ENCODE results near the gene NGB. TPM values are rescaled to one million over a fixed set of nuclear protein-coding genes. Genes with fewer than 3 reads are reported as not detected.

NGB gene
- total and polyA plus RNA-seq, 2 of the 8 experiments (the other 6 are each of a cell fraction or from before 2014, with no cell fraction given) = 0.30 to 0.60 TPM

- no peak for FAIRE-seq
- 89% methylated on average over 16 of the region's 16 CpGs; no CpG with 5 or more reads in 1 of the 2 experiments for WGBS, 2 experiments (ENCODE audit: extremely low coverage in 1 of 2, insufficient coverage in 1 of 2, insufficient read length in 1 of 2, insufficient replicate concordance in 2 of 2, low coverage in 1 of 2, low lambda C conversion rate in 2 of 2, missing lambda C conversion rate in 1 of 2)
Observed at GRCh38 chr14:77264466-77265186, 6.4 kb downstream of the NGB start.

More at GRCh38 chr14:77264466-77265186, 6.4 kb downstream of the NGB start:
- no peaks in the 10 kb centered on the region for H3K9me3 ChIP-seq (ENCODE audit: insufficient read depth in 2 of 2, low read depth in 1 of 2, low read length in 1 of 2)
- peaks cover 0 to 15% (median 9%) of the 10 kb centered on the region in 4 experiments; a peak in 5 of 7 replicates for H3K27me3 ChIP-seq (replicated peaks in 1 of 4; ENCODE audit: control insufficient read depth in 3 of 4, extremely low read depth in 1 of 4, insufficient read depth in 3 of 4, low read length in 3 of 4)
- no peak for TF ChIP-seq CEBPB (IDR thresholded peaks at IDR 0.05; ENCODE audit: low read depth, low read length)
- TF ChIP-seq SIRT6 (IDR thresholded peaks at IDR 0.05; ENCODE audit: low read length) = no peak
- no peaks in the 10 kb centered on the region for H3K23me2 ChIP-seq (ENCODE audit: low read depth, low read length)
- ChIA-PET POLR2A (ENCODE audit: partially characterized antibody) (interaction anchor here (1.5 kb wide), 1 partner anchor 10 kb away, joined by 7 read pairs; no protein-coding TSS in a partner anchor), CTCF (ENCODE audit: partially characterized antibody) (interaction anchor here (0.8 to 3.8 kb wide), 10 partner anchors 9 to 144 kb away, joined by 3 to 11 read pairs (median 3); no protein-coding TSS in a partner anchor)
- H2BK15ac ChIP-seq (ENCODE audit: low read length) = no peak overlapping the region
- no peak overlapping the region for H3K56ac ChIP-seq (replicated peaks; ENCODE audit: insufficient read length, low read depth, low read length)
- no peak for DNase-seq (ENCODE audit: low read depth in 1 of 2, low spot score in 2 of 2)
- no peak overlapping the region for H3K18ac ChIP-seq (ENCODE audit: extremely low read depth, low read length)
- no peak overlapping the region for H2BK5ac ChIP-seq (ENCODE audit: low read depth, low read length)
- no peaks in the 10 kb centered on the region for H3K36me3 ChIP-seq (ENCODE audit: control insufficient read depth in 2 of 4, insufficient read depth in 4 of 4, low read length in 3 of 4)
- no peak overlapping the region for H3K4me2 ChIP-seq (ENCODE audit: insufficient read depth in 1 of 2, low read depth in 2 of 2, low read length in 2 of 2)
- no peak overlapping the region for H3K9ac ChIP-seq (replicated peaks in 1 of 4; ENCODE audit: extremely low read depth in 1 of 4, low read depth in 3 of 4, low read length in 3 of 4)
- H3K4me1 ChIP-seq (replicated peaks in 1 of 4; ENCODE audit: control insufficient read depth in 3 of 4, insufficient read depth in 4 of 4, low read length in 3 of 4) = no peaks in the 10 kb centered on the region; a peak in 1 of 7 replicates
- no peak overlapping the region for H2BK12ac ChIP-seq (ENCODE audit: low read depth, low read length)
- no peak overlapping the region for H2BK120ac ChIP-seq (replicated peaks; ENCODE audit: low read depth, low read length)
- H3K14ac ChIP-seq (ENCODE audit: insufficient read length) = no peak overlapping the region
- no peak overlapping the region for H3K4ac ChIP-seq (replicated peaks; ENCODE audit: insufficient read length, low read depth, low read length)
- H4K8ac ChIP-seq (ENCODE audit: extremely low read depth, insufficient read depth, low read length) = no peak overlapping the region; the same call in 1 of the 2 replicates
- H2AK5ac ChIP-seq (ENCODE audit: low read depth, low read length) = no peak overlapping the region
- H4K5ac ChIP-seq (ENCODE audit: insufficient read length, low read depth, low read length) = no peak overlapping the region
- H4K91ac ChIP-seq (replicated peaks; ENCODE audit: insufficient read length, low read length) = no peak overlapping the region
- no peak overlapping the region for H3K23ac ChIP-seq (ENCODE audit: insufficient read length)
- no peak overlapping the region for H2BK20ac ChIP-seq (ENCODE audit: low read length)
- H3K4me3 ChIP-seq (ENCODE audit: extremely low read depth in 1 of 4, insufficient read depth in 2 of 4, low read depth in 3 of 4, low read length in 4 of 4) = no peak overlapping the region
- no peaks in the 10 kb centered on the region for H3K79me1 ChIP-seq (ENCODE audit: low read depth, low read length)
- H4K20me1 ChIP-seq (replicated peaks in 1 of 2; ENCODE audit: control insufficient read depth in 1 of 2, insufficient read depth in 2 of 2, low read length in 2 of 2) = no peaks in the 10 kb centered on the region
- no peak overlapping the region for H3K27ac ChIP-seq (ENCODE audit: low read depth, low read length)
- no peak overlapping the region for H2AFZ ChIP-seq (ENCODE audit: low read length)
- H3K79me2 ChIP-seq (ENCODE audit: control insufficient read depth in 1 of 2, insufficient read depth in 2 of 2, low read length in 2 of 2) = no peaks in the 10 kb centered on the region

All from H1 (cell line).